Measurements from ENCODE around the gene MRM2. TPM values are rescaled to one million over a fixed set of nuclear protein-coding genes. Genes with fewer than 3 reads are reported as not detected.

MRM2 gene
- polyA plus RNA-seq, 3 donors, result 9.2 to 21.8 (median 15.7) TPM

Other genes with a start within 250 kb of the MRM2 start
- 10 to 100 TPM; 10.7 to 48.1 (median 18.4) TPM for gene MAD1L1, start 9.3 kb downstream of the MRM2 start, polyA plus RNA-seq
- 10 to 100 TPM; 11.7 to 26.1 (median 17.9) TPM for gene NUDT1, start within 50 bp of the MRM2 start, polyA plus RNA-seq
- gene SNX8, start 72.2 kb upstream of the MRM2 start, polyA plus RNA-seq, result 10 to 100 TPM; 11.8 to 44.0 (median 26.2) TPM
- gene EIF3B, start 112.6 kb upstream of the MRM2 start, polyA plus RNA-seq, result 100 to 1,000 TPM in 1 of 3 donors, 10 to 100 TPM in 2; 64.8 to 130 (median 74.6) TPM
- gene CHST12, start 161.4 kb upstream of the MRM2 start, polyA plus RNA-seq, result 10 to 100 TPM; 10.5 to 20.4 (median 15.7) TPM
- gene GRIFIN, start 234.2 kb upstream of the MRM2 start, polyA plus RNA-seq, result not detected

Data from adipose tissue (tissue), 3 donors.